Stimulated activated CD8-positive, alpha-beta memory T cell treated with anti-CD3 and anti-CD28 coated beads, Interleukin-4, amount 100 ng/mL, for 1 hour (primary cell): ENCODE data around the gene TAF1A.

Experiments
- DNase-seq, 2 donors: peaks; one replicate each; pipeline ENCODE4 v3.0.0-alpha.2; 2020; ENCODE audit warnings: low read depth in 2 of 2, low spot score in 1 of 2

The TAF1A gene

GRCh38 chr1:222539951-222540597 lies 49.7 kb downstream of the TAF1A start:
- DNase-seq, result no peak

GRCh38 chr1:222535455-222535854 lies 54.3 kb downstream of the TAF1A start:
- no peak for DNase-seq

- no peak for DNase-seq
Measured at GRCh38 chr1:222530852-222531251, 58.9 kb downstream of the TAF1A start.

GRCh38 chr1:222529916-222530315 lies 59.8 kb downstream of the TAF1A start:
- no peak for DNase-seq

GRCh38 chr1:222529181-222529580 lies 60.6 kb downstream of the TAF1A start:
- no peak for DNase-seq

- no peak for DNase-seq
Measured at GRCh38 chr1:222525951-222526350, 63.8 kb downstream of the TAF1A start.

- DNase-seq, result no peak
Measured at GRCh38 chr1:222523852-222524251, 65.9 kb downstream of the TAF1A start.

- no peak for DNase-seq
Measured at GRCh38 chr1:222522105-222522915, 67.4 kb downstream of the TAF1A start.

- DNase-seq, result no peak
Measured at GRCh38 chr1:222521299-222522104, 68.2 kb downstream of the TAF1A start.
